GM12892 (cell line): ENCODE results near the gene SAMD5.

Source experiments
- DNase-seq: peaks from one replicate; pipeline ENCODE4 v3.0.0; 2011; ENCODE audit not compliant: insufficient read length
- FAIRE-seq: peaks from 2 replicates; lab custom pipeline; 2011; peaks lifted over from hg19 to GRCh38; lab: Jason Lieb, UNC
- POLR2A ChIP-seq: IDR thresholded peaks from 2 replicates; pipeline ENCODE4 v1.6.1; 2011; ENCODE audit warnings: low read depth, low read length, control low read depth
- POLR2AphosphoS5 ChIP-seq: IDR thresholded peaks from 2 replicates; pipeline ENCODE4 v1.6.1; 2011; ENCODE audit warnings: low read depth, low read length, control low read depth
- TAF1 ChIP-seq: IDR thresholded peaks from 2 replicates; pipeline ENCODE4 v1.6.1; 2011; ENCODE audit warnings: low read depth, mild to moderate bottlenecking, control low read depth, low read length, borderline replicate concordance

Gene SAMD5

GRCh38 chr6:147611992-147612391, 103.5 kb downstream of the SAMD5 start:
- no peak for FAIRE-seq
- TF ChIP-seq TAF1: no peak
- no peak for TF ChIP-seq POLR2AphosphoS5
- TF ChIP-seq POLR2A: no peak
- DNase-seq: no peak

- DNase-seq (no peak), FAIRE-seq (no peak)
- TF ChIP-seq TAF1 (no peak), POLR2A (no peak), POLR2AphosphoS5 (no peak)
These were observed 106.0 kb downstream of the SAMD5 start for GRCh38 chr6:147614501-147614900.

GRCh38 chr6:147615659-147616456, 107.4 kb downstream of the SAMD5 start:
- FAIRE-seq (no peak), DNase-seq (no peak)

GRCh38 chr6:147617366-147617765, 108.9 kb downstream of the SAMD5 start:
- no peak for TF ChIP-seq POLR2A
- no peak for TF ChIP-seq POLR2AphosphoS5
- no peak for TF ChIP-seq TAF1
- FAIRE-seq (no peak), DNase-seq (no peak)

More at GRCh38 chr6:147615659-147616456, 107.4 kb downstream of the SAMD5 start:
- TF ChIP-seq POLR2AphosphoS5 (no peak), POLR2A (no peak), TAF1 (no peak)

GRCh38 chr6:147618457-147618856, 110.0 kb downstream of the SAMD5 start:
- no peak for DNase-seq
- TF ChIP-seq TAF1 (no peak), POLR2AphosphoS5 (no peak), POLR2A (no peak)
- FAIRE-seq: no peak

GRCh38 chr6:147618927-147619326, 110.4 kb downstream of the SAMD5 start:
- FAIRE-seq: no peak
- TF ChIP-seq POLR2AphosphoS5: no peak
- TF ChIP-seq POLR2A: no peak
- no peak for DNase-seq
